GM18870 (cell line): ENCODE results near the gene DHTKD1.
"Not testable (repeated sequence)": the region's sequence is repeated elsewhere in the genome, so short reads cannot be mapped to it uniquely, and the experiment has no call there.

Source experiments
- ATAC-seq: cut with Tn5 transposase; IDR thresholded peaks from one replicate; pipeline ENCODE4 v1.9.1; 2021; ENCODE audit warnings: moderate library complexity; ENCODE audit not compliant: unreplicated experiment

Gene DHTKD1

GRCh38 chr10:12135631-12136030 is 66.9 kb downstream of the DHTKD1 start:
- ATAC-seq, result no peak

- no peak for ATAC-seq
These were observed 71.3 kb downstream of the DHTKD1 start for GRCh38 chr10:12140038-12140437.

DNA sequence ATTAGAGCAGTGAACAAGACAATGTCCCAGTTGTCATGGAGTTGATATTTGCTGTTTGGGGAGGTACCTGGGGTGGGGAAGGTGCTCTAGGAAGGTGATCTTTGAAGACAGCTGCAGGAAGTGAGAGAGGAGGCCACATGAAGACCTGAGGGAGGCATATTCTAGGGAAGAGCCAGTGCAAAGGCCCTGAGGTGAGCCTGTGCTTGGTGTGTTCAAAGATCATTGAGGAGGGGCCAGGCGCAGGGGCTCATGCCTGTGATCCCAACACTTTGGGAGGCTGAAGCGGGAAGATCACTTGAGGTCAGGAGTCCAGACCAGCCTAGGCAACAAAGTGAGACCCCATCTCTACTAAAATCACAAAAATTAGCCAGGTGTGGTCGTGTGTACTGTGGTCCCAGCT is 75.8 kb downstream of the DHTKD1 start:
- ATAC-seq, result no peak

DNA sequence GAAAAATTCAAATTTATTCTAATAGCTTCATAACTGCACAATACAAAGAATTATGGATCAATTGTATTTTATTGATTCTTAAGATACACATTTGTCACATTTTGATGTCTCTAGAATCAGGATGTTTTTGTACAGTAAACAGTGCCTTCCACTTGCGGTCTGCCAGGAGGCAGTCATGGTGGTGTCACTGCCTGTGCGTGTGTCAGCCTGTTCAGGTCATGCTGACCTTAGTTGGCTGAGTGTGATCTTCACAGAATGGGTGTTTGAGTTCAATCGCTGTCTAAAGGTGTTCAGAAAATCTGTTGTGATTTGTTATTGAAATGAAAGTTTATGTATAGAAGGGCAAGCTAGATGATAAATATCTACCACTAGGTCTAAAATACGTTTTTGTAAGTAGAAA is 81.4 kb downstream of the DHTKD1 start:
- ATAC-seq, result no peak

DNA sequence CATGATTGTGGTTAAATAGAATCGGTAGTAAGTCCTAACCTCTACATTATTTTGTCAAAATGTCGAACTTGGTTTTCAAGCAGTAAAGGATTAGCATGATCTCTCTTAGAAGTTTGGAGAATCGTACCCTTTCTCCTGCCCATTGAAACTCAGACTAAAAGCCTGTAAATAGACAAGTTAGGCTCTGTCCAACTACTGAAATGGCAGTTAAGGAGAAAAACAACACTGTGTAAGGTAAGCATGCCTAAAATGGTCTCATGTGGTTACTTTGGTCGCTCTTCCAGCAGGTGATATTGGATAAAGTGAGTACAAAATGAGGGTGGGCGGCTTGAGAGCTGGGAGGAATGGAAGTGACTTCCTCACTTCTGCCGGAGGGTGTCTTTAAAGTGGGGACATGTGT is 85.8 kb downstream of the DHTKD1 start:
- no peak for ATAC-seq

- no peak for ATAC-seq
These were observed 87.8 kb downstream of the DHTKD1 start for GRCh38 chr10:12156367-12157123.

DNA sequence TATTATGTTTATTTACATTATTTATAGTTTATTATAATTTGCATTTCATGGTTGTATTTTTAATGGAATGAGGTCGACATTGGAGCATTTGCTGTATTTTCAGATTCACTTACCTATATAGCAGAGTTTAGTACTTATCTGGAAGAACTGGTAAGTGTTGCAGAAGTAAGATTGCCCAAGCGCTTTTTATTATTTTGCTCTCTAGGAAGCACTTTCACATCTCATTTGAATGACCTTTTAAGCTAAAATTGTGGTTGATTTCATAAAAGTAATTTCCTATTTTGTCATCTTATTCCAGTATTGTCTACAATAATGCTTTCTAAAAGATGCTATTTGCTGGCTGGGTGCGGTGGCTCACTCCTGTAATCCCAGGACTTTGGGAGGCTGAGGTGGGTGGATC is 89.4 kb downstream of the DHTKD1 start:
- ATAC-seq, result no peak

GRCh38 chr10:12160664-12161063 is 91.9 kb downstream of the DHTKD1 start:
- no peak for ATAC-seq

DNA sequence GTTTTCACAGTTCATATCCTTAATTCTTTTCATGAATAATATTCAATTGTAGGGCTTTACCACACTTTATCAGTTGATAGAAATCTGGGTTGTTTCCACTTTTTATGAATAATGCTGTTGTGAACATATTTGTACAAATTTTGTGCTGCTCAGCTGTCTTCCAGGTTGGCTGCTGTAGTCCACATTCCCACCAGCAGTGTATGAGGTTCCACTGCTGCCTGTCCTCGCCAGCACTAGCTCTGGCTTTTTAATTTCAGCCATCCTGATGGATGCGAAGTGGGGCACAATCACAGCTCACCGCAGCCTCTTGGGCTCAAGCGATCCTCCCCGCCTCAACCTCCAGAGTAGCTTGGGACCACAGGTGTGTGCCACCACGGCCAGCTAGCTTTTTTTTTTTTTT is 94.2 kb downstream of the DHTKD1 start:
- no peak for ATAC-seq

DNA sequence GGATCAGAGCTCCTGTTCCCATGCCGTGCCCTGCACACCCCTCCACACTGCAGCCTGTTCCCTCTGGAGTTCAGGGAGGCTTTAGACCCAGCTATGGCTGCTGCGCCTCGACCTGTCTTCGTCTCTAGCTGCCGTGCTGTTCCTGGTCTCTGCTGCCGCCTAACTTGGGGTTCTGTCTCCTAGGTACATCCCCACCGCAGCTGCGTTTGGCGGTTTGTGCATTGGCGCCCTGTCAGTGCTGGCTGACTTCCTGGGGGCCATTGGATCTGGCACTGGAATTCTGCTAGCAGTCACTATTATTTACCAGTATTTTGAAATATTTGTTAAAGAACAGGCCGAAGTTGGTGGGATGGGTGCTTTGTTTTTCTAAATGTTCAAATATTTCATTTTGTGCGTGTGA is 95.3 kb downstream of the DHTKD1 start:
- no peak for ATAC-seq

DNA sequence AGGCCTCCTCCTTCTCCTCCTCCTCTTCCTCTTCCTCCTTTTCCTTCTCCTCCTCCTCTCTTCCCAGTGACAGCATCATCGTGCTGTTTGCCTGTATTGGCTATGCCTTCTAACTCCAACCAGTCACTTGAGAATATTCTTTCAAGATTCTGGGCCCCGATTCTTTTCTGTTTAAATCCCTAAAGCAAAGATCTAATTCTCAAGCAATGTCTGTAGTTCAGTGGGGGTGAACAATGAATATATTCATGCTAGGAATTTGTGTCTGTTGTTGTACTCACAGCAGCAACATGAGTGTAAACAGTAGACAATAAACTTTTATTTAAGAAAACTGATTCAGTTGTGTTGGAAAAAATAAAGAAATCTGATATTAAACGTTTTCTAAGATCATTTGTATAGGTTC is 96.3 kb downstream of the DHTKD1 start:
- no peak for ATAC-seq

- ATAC-seq, result no peak
These were observed 97.4 kb downstream of the DHTKD1 start for GRCh38 chr10:12165999-12166775.

GRCh38 chr10:12171512-12171911 is 102.8 kb downstream of the DHTKD1 start:
- ATAC-seq, result not testable (repeated sequence)
